NK-92 (cell line): ENCODE results near the gene PCDHB9.
"Not testable (repeated sequence)": the region's sequence is repeated elsewhere in the genome, so short reads cannot be mapped to it uniquely, and the experiment has no call there.

Experiments
- DNase-seq: peaks from one replicate; lab custom pipeline; 2025; ENCODE audit not compliant: unreplicated experiment; lab: John Stamatoyannopoulos, UW

Gene PCDHB9

GRCh38 chr5:141234109-141234667 is 47.2 kb downstream of the PCDHB9 start:
- no peak for DNase-seq

DNA sequence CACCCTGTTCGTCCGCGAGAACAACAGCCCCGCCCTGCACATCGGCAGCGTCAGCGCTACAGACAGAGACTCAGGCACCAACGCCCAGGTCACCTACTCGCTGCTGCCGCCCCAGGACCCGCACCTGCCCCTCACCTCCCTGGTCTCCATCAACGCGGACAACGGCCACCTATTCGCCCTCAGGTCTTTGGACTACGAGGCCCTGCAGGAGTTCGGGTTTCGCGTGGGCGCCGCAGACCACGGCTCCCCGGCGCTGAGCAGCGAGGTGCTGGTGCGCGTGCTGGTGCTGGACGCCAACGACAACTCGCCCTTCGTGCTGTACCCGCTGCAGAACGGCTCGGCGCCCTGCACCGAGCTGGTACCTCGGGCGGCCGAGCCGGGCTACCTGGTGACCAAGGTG is 49.0 kb downstream of the PCDHB9 start:
- not testable (repeated sequence) for DNase-seq

GRCh38 chr5:141236516-141237313 is 49.8 kb downstream of the PCDHB9 start:
- DNase-seq, result no peak
